Stimulated activated CD4-positive, alpha-beta T cell treated with anti-CD3 and anti-CD28 coated beads, Interleukin-4, amount 100 ng/mL, for 24 hours (primary cell): ENCODE results near the gene SUN1.
A peak's percentile ranks its signal among the peaks of the same experiment; 100 is the strongest.

Experiments
- DNase-seq: peaks from one replicate; pipeline ENCODE4 v3.0.0-alpha.2; 2020

SUN1 gene

GRCh38 chr7:894164-894867, 62.0 kb downstream of the SUN1 start:
- DNase-seq: no peak

- no peak for DNase-seq
Observed at GRCh38 chr7:894927-895450, 62.7 kb downstream of the SUN1 start.

GRCh38 chr7:895451-896052, 63.3 kb downstream of the SUN1 start:
- DNase-seq: no peak

- DNase-seq: no peak
Observed at GRCh38 chr7:896346-897075, 64.2 kb downstream of the SUN1 start.

GRCh38 chr7:897086-897485, 64.8 kb downstream of the SUN1 start:
- no peak for DNase-seq

- DNase-seq: no peak
Observed at GRCh38 chr7:897771-898376, 65.6 kb downstream of the SUN1 start.

- DNase-seq: no peak
Observed at GRCh38 chr7:898460-898854, 66.2 kb downstream of the SUN1 start.

- no peak for DNase-seq
Observed at GRCh38 chr7:898855-899681, 66.8 kb downstream of the SUN1 start.

GRCh38 chr7:899806-900205, 67.5 kb downstream of the SUN1 start:
- DNase-seq: no peak

GRCh38 chr7:900331-901040, 68.2 kb downstream of the SUN1 start:
- no peak for DNase-seq

- DNase-seq: no peak
Observed at GRCh38 chr7:901041-901387, 68.7 kb downstream of the SUN1 start.

GRCh38 chr7:901388-902154, 69.3 kb downstream of the SUN1 start:
- DNase-seq: peak; percentile 45

- DNase-seq: no peak
Observed at GRCh38 chr7:902996-903395, 70.7 kb downstream of the SUN1 start.

GRCh38 chr7:903921-904755, 71.9 kb downstream of the SUN1 start:
- no peak for DNase-seq

GRCh38 chr7:904847-905246, 72.6 kb downstream of the SUN1 start:
- no peak for DNase-seq

GRCh38 chr7:906776-907157, 74.5 kb downstream of the SUN1 start:
- DNase-seq: no peak

- DNase-seq: no peak
Observed at GRCh38 chr7:907158-907980, 75.1 kb downstream of the SUN1 start.

GRCh38 chr7:908159-908581, 75.9 kb downstream of the SUN1 start:
- DNase-seq: no peak
